Heart right ventricle (tissue), 16 donors: ENCODE results near the gene PLAC1. TPM values are rescaled to one million over a fixed set of nuclear protein-coding genes. Genes with fewer than 3 reads are reported as not detected.

ENCODE experiments used
- ATAC-seq, 8 donors: fragments of 200-7000 bp; cut with Tn5 transposase; one replicate each; pipeline ENCODE4 v1.9.1; 2020; ENCODE audit warnings: mild to moderate bottlenecking in 8 of 8, moderate library complexity in 8 of 8, moderate number of reproducible peaks in 1 of 8
- DNase-seq, 2 donors: peaks; one replicate each; pipeline ENCODE4 v3.0.0-alpha.2; 2020
- H3K27ac ChIP-seq, 10 donors: fragments of 200-600 bp; sonication (generic) in 2 of 10; one replicate each; pipeline versions ENCODE4 v1.5.0 to v1.8.0; 2020 to 2022; ENCODE audit warnings: mild to moderate bottlenecking in 3 of 10
- H3K27me3 ChIP-seq, 7 donors: fragments of 200-600 bp; one replicate each; pipeline ENCODE4 v1.8.0; 2021 to 2022; ENCODE audit warnings: mild to moderate bottlenecking in 2 of 7
- H3K36me3 ChIP-seq, 9 donors: fragments of 200-600 bp; sonication (generic) in 1 of 9; one replicate each; pipeline versions ENCODE4 v1.5.0 to v1.8.0; 2020 to 2022; ENCODE audit warnings: mild to moderate bottlenecking in 2 of 9
- H3K4me1 ChIP-seq, 9 donors: fragments of 200-600 bp; sonication (generic) in 1 of 9; one replicate each; pipeline versions ENCODE4 v1.5.0 to v1.8.0; 2020 to 2022; ENCODE audit warnings: mild to moderate bottlenecking in 4 of 9
- H3K4me3 ChIP-seq, 10 donors: fragments of 200-600 bp; sonication (generic) in 2 of 10; one replicate each; pipeline versions ENCODE4 v1.5.0 to v1.8.0; 2020 to 2022; ENCODE audit warnings: mild to moderate bottlenecking in 7 of 10, moderate library complexity in 2 of 10
- H3K9me3 ChIP-seq, 11 donors: fragments of 200-600 bp in 10 of 11; sonication (generic) in 2 of 11; one replicate each; pipeline versions ENCODE4 v1.5.0 to v1.8.0; 2013 to 2022; ENCODE audit warnings: mild to moderate bottlenecking in 2 of 11, control low read depth in 1 of 11, moderate library complexity in 1 of 11
- WGBS, 2 donors: extraction: QIAGEN DNeasy Blood & Tissue Kit; methylation state at CpG; one replicate each; pipeline ENCODE4 v1.1.7; 2013; ENCODE audit warnings: inconsistent platforms in 1 of 2; 5-methylcytosine and 5-hydroxymethylcytosine counted together
- intact Hi-C, 10 donors: fragments of 100-400 bp; cut with DNase I; formaldehyde crosslinking; loops; one replicate each; pipeline versions ENCODE4 v1.11.1 to v1.14.2; 2022
- polyA plus RNA-seq, 2 donors: library from polyadenylated mRNA; stranded (reverse); fragments of 200-250 nt; gene quantifications; one replicate each; pipeline ENCODE4 v1.2.3, GENCODE V29; 2013
- total RNA-seq, 10 donors: library from RNA; stranded (reverse); fragmentation: NEBNext Ultra II Directional in 3 of 10; extraction: Animal tissue kit (Norgen Biotek cat#: 25700) in 3 of 10; gene quantifications; one replicate each; pipeline versions ENCODE4 v1.2.1 to v1.2.4, GENCODE V29; 2021 to 2023
- TF ChIP-seq, protein P1 (sequence below), 9 donors: fragments of 200-600 bp; sonication (generic) in 2 of 9; IDR thresholded peaks; one replicate each; pipeline versions ENCODE4 v1.5.0 to v1.8.0; 2021 to 2022; ENCODE audit warnings: antibody characterized with exemption in 9 of 9, mild to moderate bottlenecking in 5 of 9, moderate library complexity in 1 of 9
- donor health status: Arrhythmogenic right ventricular cardiomyopathy.
- donor health status: ischemic (EF 13 %, LVEDD 7.1; RV severe dilation, severe dysfunction).
- donor health status: healthy with polysubstance abuse.
- donor health status: DM: no; HTN: yes; CAD: no.
- donor health status: DM: no; HTN: no; CAD: no.
- donor health status: ischemic (EF 25% LVEDD 6.9; RV normal size, moderate dysfunction).
- donor health status: ischemic (EF 25% LVEDD 5.7; RV mildly dilated, moderate dysfunction).
- donor health status: healthy.
- donor health status: DM: yes; HTN: yes; CAD: no.
- donor health status: Ischemic cardiomyopathy.
- donor health status: ischemic (EF 35%, LVEDD 5.7; RV mildly dilated, moderate dysfunction).
- donor health status: nonischemic (EF 11% LVEDD 7.7; RV severe dilation, severe dysfunction).
- donor health status: DM: yes; HTN: yes; CAD: no.
- donor health status: PGD.
- donor health status: ischemic (EF 29% LVEDD 5.4; RV normal size, mild dysfunction).
- donor health status: nonischemic (EF 23%, LVEDD 6.1; RV moderate dilation, normal function).

PLAC1 gene
- total and polyA plus RNA-seq, 12 donors = not detected

DNA sequence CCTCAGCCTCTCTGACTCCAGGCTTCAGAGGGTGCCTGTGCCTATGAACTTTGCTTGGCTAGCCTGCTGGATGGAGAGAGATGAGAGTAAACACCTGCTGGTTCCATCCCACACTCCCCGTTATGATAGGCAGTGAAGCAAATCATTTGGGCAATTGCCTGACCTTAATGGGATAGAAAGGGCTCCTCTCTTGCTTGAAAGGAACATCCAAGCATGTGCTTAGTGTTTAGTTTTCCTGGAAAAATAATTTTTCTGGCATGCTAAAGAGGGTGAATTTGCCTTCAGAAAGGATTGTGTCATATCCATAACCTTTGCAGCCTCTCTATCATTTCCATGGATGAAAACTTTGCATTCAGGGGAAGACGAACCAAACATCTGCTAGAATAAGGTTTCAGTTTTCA is 10.8 kb downstream of the PLAC1 start:
- intact Hi-C loops = no loop called here
- DNase-seq (no peak), ATAC-seq (no peak)
- Histone ChIP-seq H3K27ac (no peak overlapping the region), H3K36me3 (no peaks in the 10 kb centered on the region), H3K4me3 (no peak overlapping the region), H3K9me3 (no peaks in the 10 kb centered on the region), H3K27me3 (peaks cover 0 to 35% (median 0%) of the 10 kb centered on the region in 7 donors), H3K4me1 (no peaks in the 10 kb centered on the region)
- TF ChIP-seq, protein P1, sequence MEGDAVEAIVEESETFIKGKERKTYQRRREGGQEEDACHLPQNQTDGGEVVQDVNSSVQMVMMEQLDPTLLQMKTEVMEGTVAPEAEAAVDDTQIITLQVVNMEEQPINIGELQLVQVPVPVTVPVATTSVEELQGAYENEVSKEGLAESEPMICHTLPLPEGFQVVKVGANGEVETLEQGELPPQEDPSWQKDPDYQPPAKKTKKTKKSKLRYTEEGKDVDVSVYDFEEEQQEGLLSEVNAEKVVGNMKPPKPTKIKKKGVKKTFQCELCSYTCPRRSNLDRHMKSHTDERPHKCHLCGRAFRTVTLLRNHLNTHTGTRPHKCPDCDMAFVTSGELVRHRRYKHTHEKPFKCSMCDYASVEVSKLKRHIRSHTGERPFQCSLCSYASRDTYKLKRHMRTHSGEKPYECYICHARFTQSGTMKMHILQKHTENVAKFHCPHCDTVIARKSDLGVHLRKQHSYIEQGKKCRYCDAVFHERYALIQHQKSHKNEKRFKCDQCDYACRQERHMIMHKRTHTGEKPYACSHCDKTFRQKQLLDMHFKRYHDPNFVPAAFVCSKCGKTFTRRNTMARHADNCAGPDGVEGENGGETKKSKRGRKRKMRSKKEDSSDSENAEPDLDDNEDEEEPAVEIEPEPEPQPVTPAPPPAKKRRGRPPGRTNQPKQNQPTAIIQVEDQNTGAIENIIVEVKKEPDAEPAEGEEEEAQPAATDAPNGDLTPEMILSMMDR (IDR thresholded peaks at IDR 0.05) = no peak
- WGBS, 2 donors = 89 to 91% methylated on average over 2 of the region's 2 CpGs

DNA sequence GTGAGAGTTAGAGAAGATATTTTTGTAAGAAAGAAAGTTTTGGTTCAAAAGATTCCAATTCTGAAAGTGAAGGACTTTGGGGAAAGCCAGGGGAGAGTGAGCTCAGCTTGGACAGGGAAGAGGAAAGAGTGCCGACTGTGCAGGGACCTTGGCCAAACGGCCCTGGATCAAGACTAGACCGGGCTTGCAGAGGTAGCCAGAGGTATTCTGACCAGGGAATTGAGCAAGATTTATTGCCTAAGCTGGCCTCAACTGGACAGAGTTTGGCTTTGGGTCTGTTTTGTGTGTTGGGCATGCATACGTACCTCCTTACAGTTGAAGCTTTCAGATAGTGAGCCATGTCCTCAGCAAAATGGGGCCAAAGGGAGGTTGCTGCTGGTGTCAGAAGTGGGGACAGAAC is 11.6 kb downstream of the PLAC1 start:
- ATAC-seq (peak in 1 of 8 donors; percentile 22), DNase-seq (no peak)
- 67 to 76% methylated on average over 4 of the region's 4 CpGs for WGBS, 2 donors
- TF ChIP-seq, protein P1 (IDR thresholded peaks at IDR 0.05) = no peak
- Histone ChIP-seq H3K4me1 (no peaks in the 10 kb centered on the region), H3K27me3 (peaks cover 0 to 40% (median 0%) of the 10 kb centered on the region in 7 donors), H3K4me3 (no peak overlapping the region), H3K27ac (no peak overlapping the region), H3K9me3 (no peaks in the 10 kb centered on the region), H3K36me3 (no peaks in the 10 kb centered on the region)
- intact Hi-C loops = no loop called here

DNA sequence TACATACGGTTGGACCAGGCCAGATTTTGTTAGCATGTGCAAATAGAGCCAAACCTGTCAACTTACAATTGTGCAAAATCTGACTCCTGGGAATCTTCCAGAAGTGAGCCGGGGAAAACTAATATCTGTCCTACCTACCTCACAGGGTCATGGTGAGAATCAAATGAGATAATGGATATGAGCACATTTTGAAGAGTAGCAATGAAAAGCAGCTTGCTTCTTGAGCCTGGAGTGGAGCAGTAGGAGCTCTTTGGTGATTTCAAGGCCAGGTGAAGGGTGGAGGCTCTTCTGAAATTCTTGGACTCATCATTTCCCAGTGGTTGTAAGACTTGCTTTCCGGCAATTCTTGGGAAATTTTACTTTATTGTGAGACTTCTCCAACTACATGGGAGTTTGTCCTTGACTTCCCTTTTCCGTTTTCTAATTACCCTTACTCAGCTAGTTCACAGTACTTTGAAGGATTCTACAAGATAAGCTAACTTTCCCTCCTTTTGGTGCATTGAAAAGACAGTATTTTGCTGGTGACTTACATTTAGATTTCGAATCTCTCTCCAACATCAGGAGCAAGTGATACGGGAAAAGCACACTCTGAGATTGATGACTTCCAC is 12.2 kb downstream of the PLAC1 start:
- Histone ChIP-seq H3K27ac (no peak overlapping the region), H3K36me3 (no peaks in the 10 kb centered on the region), H3K4me1 (no peaks in the 10 kb centered on the region), H3K27me3 (peaks cover 0 to 40% (median 0%) of the 10 kb centered on the region in 7 donors), H3K4me3 (no peak overlapping the region), H3K9me3 (no peaks in the 10 kb centered on the region)
- ATAC-seq = no peak
- intact Hi-C loops = no loop called here
- TF ChIP-seq, protein P1 (IDR thresholded peaks at IDR 0.05) = no peak
- 82 to 85% methylated on average over 6 of the region's 6 CpGs for WGBS, 2 donors
- DNase-seq = no peak

DNA sequence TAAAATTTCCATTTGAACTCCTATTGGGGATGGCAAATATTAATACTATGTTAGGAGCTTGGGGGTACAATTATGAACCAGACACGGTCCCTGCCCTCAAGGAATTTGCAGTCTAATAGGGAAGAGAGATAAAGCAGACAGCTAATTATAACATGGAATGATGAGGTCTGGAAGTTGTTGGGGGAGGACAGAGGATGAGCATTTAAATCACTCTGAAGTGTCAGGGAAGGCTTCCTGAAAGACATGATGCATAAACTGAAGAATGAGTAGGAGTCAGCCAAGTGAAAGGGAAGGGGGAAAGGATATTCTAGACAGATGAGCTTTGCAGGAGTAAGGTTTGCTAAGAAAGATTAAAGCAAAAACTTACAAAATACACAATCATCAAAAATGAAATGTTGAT is 15.9 kb downstream of the PLAC1 start:
- H3K9me3 ChIP-seq = no peaks in the 10 kb centered on the region
- no peak overlapping the region for H3K4me3 ChIP-seq
- intact Hi-C loops = loop anchor here in 1 of 10 donors (1.0 kb wide), 1 partner anchor 30 kb away; no protein-coding TSS in a partner anchor
- H3K27ac ChIP-seq = no peak overlapping the region
- H3K36me3 ChIP-seq = no peaks in the 10 kb centered on the region
- H3K4me1 ChIP-seq = no peaks in the 10 kb centered on the region
- TF ChIP-seq, protein P1 (IDR thresholded peaks at IDR 0.05) = no peak
- H3K27me3 ChIP-seq = peaks cover 0 to 29% (median 0%) of the 10 kb centered on the region in 7 donors
- DNase-seq (no peak), ATAC-seq (no peak)
- WGBS, 2 donors = 46 to 50% methylated on average over 1 of the region's 1 CpG
